H4 (cell line): ENCODE data around the gene OR6J1. TPM values are rescaled to one million over a fixed set of nuclear protein-coding genes. Genes with fewer than 3 reads are reported as not detected.
"Not testable (repeated sequence)": the region's sequence is repeated elsewhere in the genome, so short reads cannot be mapped to it uniquely, and the experiment has no call there.

ENCODE experiments used
- DNase-seq: peaks from one replicate; pipeline ENCODE4 v3.0.0-alpha.2; 2015; ENCODE audit warnings: low spot score
- total RNA-seq: library from RNA; depleted of rRNA; stranded (reverse); fragments of >200 nt; shearing (Covaris generic); gene quantifications from 2 replicates; pipeline ENCODE4 v1.2.3, GENCODE V29; 2014

The OR6J1 gene
- total RNA-seq, 1 experiment from 2014 or later = not detected

- no peak for DNase-seq
Observed at GRCh38 chr14:22606380-22606779, 37.8 kb downstream of the OR6J1 start.

GRCh38 chr14:22602862-22603261 lies 41.3 kb downstream of the OR6J1 start:
- DNase-seq = no peak

- no peak for DNase-seq
Observed at GRCh38 chr14:22601996-22602395, 42.2 kb downstream of the OR6J1 start.

- no peak for DNase-seq
Observed at GRCh38 chr14:22601456-22601855, 42.7 kb downstream of the OR6J1 start.

- no peak for DNase-seq
Observed at GRCh38 chr14:22600027-22600426, 44.1 kb downstream of the OR6J1 start.

GRCh38 chr14:22599349-22599748 lies 44.8 kb downstream of the OR6J1 start:
- no peak for DNase-seq

GRCh38 chr14:22598896-22599244 lies 45.3 kb downstream of the OR6J1 start:
- peak; percentile 70 for DNase-seq

DNA sequence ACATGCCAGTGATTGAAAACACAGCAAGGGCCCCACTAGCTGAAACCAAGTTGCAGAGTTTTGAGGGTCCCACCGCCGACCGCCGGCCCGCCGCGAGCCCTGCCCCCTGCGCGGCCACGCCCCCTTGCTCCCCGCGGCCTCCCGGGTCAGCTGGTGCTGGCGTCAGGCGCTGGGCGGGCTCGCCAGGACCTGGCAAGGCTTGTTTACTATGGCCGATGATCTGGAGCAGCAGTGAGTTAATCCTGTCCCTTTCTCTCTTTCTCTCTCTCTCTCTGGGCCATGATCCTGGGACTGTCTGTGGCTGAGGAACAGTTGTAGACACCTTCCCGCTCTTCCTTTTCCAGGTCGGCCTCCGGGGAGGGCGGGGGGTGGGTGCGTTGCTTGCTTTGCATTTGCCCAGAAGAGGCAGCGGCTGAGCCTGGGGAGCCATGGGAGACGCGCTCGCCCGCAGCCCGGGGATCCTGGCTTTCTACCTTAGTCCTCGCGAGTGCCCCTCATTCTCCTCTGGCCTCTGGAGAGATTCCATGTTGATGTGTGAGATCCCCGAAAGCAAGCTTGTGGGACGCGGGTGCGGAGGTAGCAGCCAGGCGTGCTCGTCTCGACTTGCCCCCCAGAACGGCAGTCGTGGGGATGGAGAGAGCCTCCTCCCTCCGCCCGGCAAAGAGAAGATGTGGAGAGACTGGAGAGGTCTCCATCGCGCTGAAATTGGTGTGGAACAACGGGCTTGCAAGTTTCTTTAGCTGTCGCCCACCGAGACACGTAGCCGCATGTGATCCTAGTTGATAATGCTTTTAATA lies 45.9 kb downstream of the OR6J1 start, which contains the start of gene ABHD4:
ABHD4 (plus strand) TSS at position 202 of the 797 bp plus-strand sequence; CDS start at position 209, 7 bp downstream.
- DNase-seq = peak; percentile 60

GRCh38 chr14:22597771-22598098 lies 46.4 kb downstream of the OR6J1 start:
- no peak for DNase-seq

DNA sequence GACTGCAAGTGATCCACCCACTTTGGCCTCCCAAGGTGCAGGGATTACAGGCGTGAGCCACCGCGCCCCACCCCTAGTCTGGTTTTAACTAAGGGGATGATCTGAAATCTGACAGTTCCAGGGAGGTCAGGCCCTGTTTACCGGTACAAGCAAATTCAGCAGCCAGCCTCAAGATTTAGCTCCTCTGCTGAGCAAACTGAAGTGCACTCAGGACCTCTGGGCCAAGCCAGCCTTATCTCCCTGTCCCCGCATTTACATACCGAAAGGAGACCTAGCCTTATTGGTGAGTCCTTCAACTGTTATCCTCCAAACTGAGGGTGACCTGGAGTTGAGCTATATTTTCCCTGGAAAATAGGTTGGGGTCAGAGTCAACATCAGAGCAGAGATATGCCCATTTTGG lies 46.9 kb downstream of the OR6J1 start:
- no peak for DNase-seq

GRCh38 chr14:22596354-22596879 lies 47.7 kb downstream of the OR6J1 start:
- DNase-seq = no peak

- peak; percentile 41 for DNase-seq
Observed at GRCh38 chr14:22594156-22594716, 49.9 kb downstream of the OR6J1 start.

DNA sequence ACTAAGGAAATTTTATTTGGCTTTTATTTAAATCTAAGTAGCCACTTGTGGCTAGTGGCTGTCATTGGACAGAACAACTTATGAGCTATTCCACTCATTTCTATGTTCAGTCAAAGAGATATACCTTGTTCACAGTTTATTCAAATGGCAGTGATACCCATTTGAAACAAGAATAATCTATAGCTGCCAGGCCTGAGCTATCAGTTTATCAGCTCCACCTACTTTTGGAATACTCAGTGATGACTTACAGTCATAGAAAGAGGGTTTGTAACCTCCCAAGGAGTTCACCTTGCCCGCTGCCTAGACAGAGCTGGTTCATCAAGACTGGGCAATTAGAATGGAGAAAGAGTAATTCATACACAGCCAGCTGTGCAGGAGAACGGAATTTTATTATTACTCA lies 50.6 kb downstream of the OR6J1 start:
- no peak for DNase-seq

DNA sequence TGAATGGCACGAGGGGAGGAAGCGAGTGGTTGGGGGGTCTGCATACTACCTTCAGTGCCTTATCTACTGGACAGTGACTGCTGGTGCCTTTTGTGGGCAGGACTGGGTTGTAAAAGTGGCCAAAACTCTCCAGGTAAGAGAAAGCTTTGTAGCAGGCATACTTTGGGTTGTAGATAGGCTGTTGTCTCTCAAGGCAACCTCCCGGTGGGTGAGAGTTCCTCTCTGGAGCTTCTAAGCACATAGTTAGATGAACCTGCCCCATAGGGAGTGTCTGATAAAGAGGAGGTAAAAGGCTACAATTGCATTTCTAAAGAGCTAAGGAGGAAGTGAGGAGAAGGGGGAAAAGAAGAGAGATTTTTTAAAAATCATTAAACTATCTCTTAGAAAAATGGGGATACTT lies 51.0 kb downstream of the OR6J1 start:
- no peak for DNase-seq

DNA sequence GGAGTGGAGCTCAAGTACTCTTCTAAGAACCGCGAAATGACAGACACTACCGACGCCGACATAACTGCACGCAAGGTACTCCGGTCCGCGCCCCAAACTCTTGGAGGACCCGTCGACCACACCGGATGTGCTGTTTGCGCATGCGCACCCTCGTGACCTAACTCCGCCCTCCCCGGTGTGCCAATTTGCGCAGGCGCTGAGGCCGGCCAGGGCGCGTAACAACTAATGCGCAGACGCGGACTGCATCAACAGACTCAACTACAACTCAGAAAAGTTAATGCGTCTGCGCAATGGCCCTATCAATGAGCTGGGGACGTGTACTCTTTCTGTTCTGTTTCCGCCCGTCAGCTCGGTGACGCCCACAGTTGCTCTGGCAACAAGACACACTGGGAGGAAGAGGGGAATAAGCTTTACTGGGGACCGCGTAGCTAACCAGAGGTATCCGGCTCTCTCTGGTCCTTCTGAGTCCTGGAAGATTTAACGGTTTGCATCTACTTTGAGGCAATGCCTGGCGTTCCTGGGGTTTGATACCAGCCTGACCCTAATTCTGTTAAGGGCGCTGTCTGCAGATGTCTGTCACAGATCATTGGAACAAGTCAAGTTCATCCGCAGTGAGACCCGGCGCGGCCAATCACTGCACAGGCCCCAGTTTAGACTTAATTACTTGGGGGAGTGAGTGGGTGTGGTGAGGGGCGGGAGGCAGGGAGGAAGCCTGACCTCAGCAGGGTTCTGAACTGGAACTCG lies 54.9 kb downstream of the OR6J1 start, which contains the start of gene DAD1:
DAD1 (minus strand) TSS at position 129 of the 744 bp plus-strand sequence; CDS start at position 62, 67 bp downstream.
- DNase-seq = peak; percentile 99

GRCh38 chr14:22588526-22589095 lies 55.5 kb downstream of the OR6J1 start:
- no peak for DNase-seq

GRCh38 chr14:22587677-22588422 lies 56.3 kb downstream of the OR6J1 start:
- DNase-seq = not testable (repeated sequence)

DNA sequence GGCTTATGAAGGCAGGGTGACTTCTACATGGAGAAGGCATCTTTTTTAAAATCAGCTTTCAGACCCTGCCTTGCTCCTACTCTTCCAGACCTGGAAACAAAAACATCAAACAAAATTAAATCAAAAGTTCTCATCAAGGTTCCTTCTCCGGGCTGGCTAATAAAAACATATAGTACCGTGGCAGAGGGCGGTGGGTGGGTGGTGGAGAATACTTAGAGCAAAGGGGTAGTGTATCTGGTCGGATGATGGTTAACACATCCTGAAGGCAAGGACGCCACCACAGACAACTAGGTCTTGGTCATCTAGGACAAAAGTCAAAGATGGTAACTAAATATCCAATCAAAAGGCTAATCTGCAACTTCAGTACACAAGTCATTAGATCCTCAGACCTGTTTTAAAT lies 56.9 kb downstream of the OR6J1 start:
- no peak for DNase-seq

GRCh38 chr14:22583994-22584393 lies 60.2 kb downstream of the OR6J1 start:
- DNase-seq = no peak
